IMR-90 (cell line): Measurements from ENCODE around the gene CACUL1. TPM values are rescaled to one million over a fixed set of nuclear protein-coding genes. Genes with fewer than 3 reads are reported as not detected.

Experiments
- ATAC-seq: fragments of 200-7000 bp; cut with Tn5 transposase; 2 replicates; pipeline ENCODE4 v1.9.1; 2020; ENCODE audit warnings: low read depth, mild to moderate bottlenecking, moderate library complexity
- BruUV-seq: library from RNA; stranded (reverse); fragments of 400-500 nt; replicated peaks from 2 replicates; lab custom pipeline; 2021; lab: Mats Ljungman, UMichigan
- CTCF ChIA-PET: fragments of 300-600 bp; formaldehyde crosslinking; extraction: SDS; loops from one replicate; lab custom pipeline; 2021; ENCODE audit warnings: antibody characterized with exemption; lab: Yijun Ruan, JAX
- POLR2A ChIA-PET: fragments of 300-600 bp; sonication (Branson Sonifier 250); formaldehyde crosslinking; loops from one replicate; lab custom pipeline; 2022; ENCODE audit warnings: antibody characterized with exemption; ENCODE audit not compliant: unreplicated experiment; lab: Charles Lee
- DNase-seq: peaks from one replicate; pipeline ENCODE4 v3.0.0; 2013
- H2AFZ ChIP-seq: replicated peaks from 2 replicates; pipeline ENCODE3; 2013; ENCODE audit warnings: low read length, mild to moderate bottlenecking; ENCODE audit not compliant: poor library complexity
- H2AK5ac ChIP-seq: 2 replicates; pipeline ENCODE4 v1.6.1; 2013; ENCODE audit warnings: low read depth, low read length, inconsistent platforms
- H2AK9ac ChIP-seq: replicated peaks from 2 replicates; pipeline ENCODE3; 2013; ENCODE audit warnings: mild to moderate bottlenecking, low read depth, low read length, moderate library complexity; ENCODE audit not compliant: poor library complexity
- H2BK120ac ChIP-seq: 2 replicates; pipeline ENCODE4 v1.6.1; 2013; ENCODE audit warnings: low read depth, low read length, inconsistent platforms
- H2BK15ac ChIP-seq: 3 replicates; pipeline ENCODE4 v1.6.1; 2013; ENCODE audit warnings: low read depth, low read length, inconsistent platforms
- H2BK20ac ChIP-seq: 2 replicates; pipeline ENCODE4 v1.6.1; 2013; ENCODE audit warnings: low read depth, mild to moderate bottlenecking, inconsistent platforms, low read length, moderate library complexity
- H2BK5ac ChIP-seq: 2 replicates; pipeline ENCODE4 v1.6.1; 2013; ENCODE audit warnings: mild to moderate bottlenecking, low read depth, low read length, inconsistent platforms; ENCODE audit not compliant: poor library complexity, severe bottlenecking
- H3K14ac ChIP-seq: replicated peaks from 2 replicates; pipeline ENCODE4 v1.6.1; 2013; ENCODE audit warnings: low read depth, low read length, inconsistent platforms
- H3K18ac ChIP-seq: 2 replicates; pipeline ENCODE4 v1.6.1; 2013; ENCODE audit warnings: low read depth, low read length, control low read depth
- H3K23ac ChIP-seq: 2 replicates; pipeline ENCODE4 v1.6.1; 2013; ENCODE audit warnings: low read depth, low read length, inconsistent platforms
- H3K27ac ChIP-seq: 2 replicates; pipeline ENCODE4 v1.5.1; 2013; ENCODE audit warnings: mild to moderate bottlenecking, control low read depth, low read length; ENCODE audit not compliant: insufficient read depth
- H3K27me3 ChIP-seq: 2 replicates; pipeline ENCODE4 v1.6.1; 2013; ENCODE audit warnings: low read length; ENCODE audit not compliant: control insufficient read depth, insufficient read depth
- H3K36me3 ChIP-seq: 2 replicates; pipeline ENCODE4 v1.6.1; 2013; ENCODE audit warnings: low read length, mixed read lengths; ENCODE audit not compliant: control insufficient read depth, insufficient read depth
- H3K4ac ChIP-seq: 2 replicates; pipeline ENCODE4 v1.6.1; 2013; ENCODE audit warnings: low read depth, low read length, inconsistent platforms
- H3K4me1 ChIP-seq: 2 replicates; pipeline ENCODE4 v1.6.1; 2013; ENCODE audit warnings: low read length, mixed read lengths; ENCODE audit not compliant: control insufficient read depth, insufficient read depth
- H3K4me2 ChIP-seq: 2 replicates; pipeline ENCODE4 v1.6.1; 2013; ENCODE audit warnings: low read depth, mild to moderate bottlenecking, control low read depth, low read length, moderate library complexity
- H3K4me3 ChIP-seq: 2 replicates; pipeline ENCODE4 v1.5.1; 2013; ENCODE audit warnings: low read depth, mild to moderate bottlenecking, control low read depth, low read length, moderate library complexity; ENCODE audit not compliant: insufficient read depth
- H3K56ac ChIP-seq: 2 replicates; pipeline ENCODE4 v1.6.1; 2013; ENCODE audit warnings: low read length, inconsistent platforms; ENCODE audit not compliant: insufficient read depth; ENCODE audit errors: extremely low read depth
- H3K79me1 ChIP-seq, 2 experiments: 2 replicates each; pipeline ENCODE4 v1.6.1; 2013; ENCODE audit warnings: low read length in 2 of 2, inconsistent platforms in 1 of 2, low read depth in 1 of 2
- H3K9ac ChIP-seq: 2 replicates; pipeline ENCODE4 v1.6.1; 2013; ENCODE audit warnings: low read depth, low read length, control low read depth
- H3K9me1 ChIP-seq: 2 replicates; pipeline ENCODE4 v1.6.1; 2013; ENCODE audit warnings: low read length, inconsistent platforms; ENCODE audit not compliant: insufficient read depth
- H3K9me3 ChIP-seq: 2 replicates; pipeline ENCODE4 v1.6.1; 2013; ENCODE audit warnings: low read length; ENCODE audit not compliant: control insufficient read depth, insufficient read depth
- H4K20me1 ChIP-seq: 2 replicates; pipeline ENCODE4 v1.6.1; 2013; ENCODE audit warnings: low read length, inconsistent platforms; ENCODE audit not compliant: insufficient read depth
- H4K5ac ChIP-seq: 2 replicates; pipeline ENCODE4 v1.6.1; 2013; ENCODE audit warnings: mild to moderate bottlenecking, low read depth, low read length, control low read depth
- H4K8ac ChIP-seq, 2 experiments: 2 replicates each; pipeline ENCODE4 v1.6.1; 2013; ENCODE audit warnings: low read depth in 2 of 2, low read length in 2 of 2, control low read depth in 1 of 2, inconsistent platforms in 1 of 2
- H4K91ac ChIP-seq: 2 replicates; pipeline ENCODE4 v1.6.1; 2013; ENCODE audit warnings: low read depth, low read length, inconsistent platforms; ENCODE audit not compliant: insufficient read depth
- BHLHE40 ChIP-seq: fragments of 150-350 bp; IDR thresholded peaks from 2 replicates; pipeline ENCODE4 v1.6.1; 2016; ENCODE audit warnings: mild to moderate bottlenecking, low read depth, low read length
- CEBPB ChIP-seq: IDR thresholded peaks from 2 replicates; pipeline ENCODE4 v1.6.1; 2012; ENCODE audit warnings: low read depth, low read length, improper control_type of control experiment
- CHD1 ChIP-seq: IDR thresholded peaks from 2 replicates; pipeline ENCODE4 v1.6.1; 2012; ENCODE audit warnings: low read depth, low read length, improper control_type of control experiment
- ELK1 ChIP-seq: fragments of 150-350 bp; IDR thresholded peaks from 2 replicates; pipeline ENCODE4 v1.6.1; 2016; ENCODE audit warnings: low read depth, mild to moderate bottlenecking, low read length, moderate library complexity, borderline replicate concordance
- FOS ChIP-seq: fragments of 150-350 bp; IDR thresholded peaks from 2 replicates; pipeline ENCODE4 v1.6.1; 2016; ENCODE audit warnings: low read depth, low read length
- POLR2A ChIP-seq: IDR thresholded peaks from 2 replicates; pipeline ENCODE4 v1.6.1; 2012; ENCODE audit warnings: mild to moderate bottlenecking, low read depth, low read length
- RAD21 ChIP-seq: IDR thresholded peaks from 2 replicates; pipeline ENCODE4 v1.6.1; 2012; ENCODE audit warnings: low read length, improper control_type of control experiment
- RCOR1 ChIP-seq: IDR thresholded peaks from 2 replicates; pipeline ENCODE4 v1.6.1; 2012; ENCODE audit warnings: mild to moderate bottlenecking, low read length, improper control_type of control experiment; ENCODE audit not compliant: insufficient replicate concordance
- RFX5 ChIP-seq: IDR thresholded peaks from 2 replicates; pipeline ENCODE4 v1.8.0; 2012; ENCODE audit warnings: low read depth, mild to moderate bottlenecking, low read length, moderate library complexity
- SMC3 ChIP-seq: fragments of 150-350 bp; IDR thresholded peaks from 2 replicates; pipeline ENCODE4 v1.6.1; 2016; ENCODE audit warnings: low read depth, mild to moderate bottlenecking, antibody characterized with exemption, low read length, moderate library complexity
- WGBS, 2 experiments: methylation state at CpG; one replicate each; pipeline versions ENCODE4 v1.1.5 to v1.1.7; 2013; ENCODE audit warnings: missing lambda C conversion rate in 2 of 2; ENCODE audit not compliant: insufficient read length in 1 of 2; ENCODE audit errors: extremely low coverage in 2 of 2; 5-methylcytosine and 5-hydroxymethylcytosine counted together
- dilution Hi-C: fragments of 300-500 bp; cut with HindIII; formaldehyde crosslinking; loops from one replicate; pipeline ENCODE4 v1.14.3; 2018; ENCODE audit warnings: low sequenced_read_pairs; ENCODE audit not compliant: unreplicated experiment
- in situ Hi-C: fragments of 300-500 bp; cut with MboI; formaldehyde crosslinking; loops from 3 replicates; pipeline ENCODE4 v1.14.3; 2019; ENCODE audit warnings: low sequenced_read_pairs, inconsistent platforms, mixed read lengths
- intact Hi-C: fragments of 100-400 bp; cut with micrococcal nuclease; formaldehyde crosslinking; loops from 2 replicates; pipeline ENCODE4 v1.10.0; 2022
- polyA plus RNA-seq, 3 experiments: library from polyadenylated mRNA; depleted of rRNA; stranded (reverse); fragments of >200 nt; gene quantifications; 2 replicates each; pipeline ENCODE4 v1.2.3, GENCODE V29; 2012; ENCODE audit warnings: low replicate concordance in 1 of 3
- total RNA-seq: library from RNA; depleted of rRNA; stranded (reverse); fragments of >200 nt; gene quantifications from 2 replicates; pipeline ENCODE4 v1.2.3, GENCODE V29; 2012
- TF ChIP-seq, protein P1 (sequence below): fragments of 150-350 bp; IDR thresholded peaks from 2 replicates; pipeline ENCODE4 v1.6.1; 2017; ENCODE audit warnings: mild to moderate bottlenecking, antibody characterized with exemption, low read length, low read depth
- TF ChIP-seq, protein P2 (sequence below): conservative IDR thresholded peaks from 2 replicates; pipeline ENCODE4 v1.5.1; 2012; ENCODE audit warnings: mild to moderate bottlenecking, low read depth, low read length, improper control_type of control experiment

CACUL1 gene
- total and polyA plus RNA-seq, 2 of the 4 experiments (the other 2 are of a cell fraction): 5.3 to 23.5 TPM

GRCh38 chr10:118799777-118800176 lies 45.0 kb upstream of the CACUL1 start:
- H3K9me1 ChIP-seq: no peaks in the 10 kb centered on the region
- no peak for TF ChIP-seq CHD1
- TF ChIP-seq, protein P1, sequence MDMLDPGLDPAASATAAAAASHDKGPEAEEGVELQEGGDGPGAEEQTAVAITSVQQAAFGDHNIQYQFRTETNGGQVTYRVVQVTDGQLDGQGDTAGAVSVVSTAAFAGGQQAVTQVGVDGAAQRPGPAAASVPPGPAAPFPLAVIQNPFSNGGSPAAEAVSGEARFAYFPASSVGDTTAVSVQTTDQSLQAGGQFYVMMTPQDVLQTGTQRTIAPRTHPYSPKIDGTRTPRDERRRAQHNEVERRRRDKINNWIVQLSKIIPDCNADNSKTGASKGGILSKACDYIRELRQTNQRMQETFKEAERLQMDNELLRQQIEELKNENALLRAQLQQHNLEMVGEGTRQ: no peak
- TF ChIP-seq FOS: no peak
- no peak for TF ChIP-seq CEBPB
- no peak for TF ChIP-seq SMC3
- no peak for TF ChIP-seq RFX5
- TF ChIP-seq POLR2A: no peak
- TF ChIP-seq RCOR1: no peak
- TF ChIP-seq RAD21: no peak
- TF ChIP-seq ELK1: no peak
- TF ChIP-seq, protein P2, sequence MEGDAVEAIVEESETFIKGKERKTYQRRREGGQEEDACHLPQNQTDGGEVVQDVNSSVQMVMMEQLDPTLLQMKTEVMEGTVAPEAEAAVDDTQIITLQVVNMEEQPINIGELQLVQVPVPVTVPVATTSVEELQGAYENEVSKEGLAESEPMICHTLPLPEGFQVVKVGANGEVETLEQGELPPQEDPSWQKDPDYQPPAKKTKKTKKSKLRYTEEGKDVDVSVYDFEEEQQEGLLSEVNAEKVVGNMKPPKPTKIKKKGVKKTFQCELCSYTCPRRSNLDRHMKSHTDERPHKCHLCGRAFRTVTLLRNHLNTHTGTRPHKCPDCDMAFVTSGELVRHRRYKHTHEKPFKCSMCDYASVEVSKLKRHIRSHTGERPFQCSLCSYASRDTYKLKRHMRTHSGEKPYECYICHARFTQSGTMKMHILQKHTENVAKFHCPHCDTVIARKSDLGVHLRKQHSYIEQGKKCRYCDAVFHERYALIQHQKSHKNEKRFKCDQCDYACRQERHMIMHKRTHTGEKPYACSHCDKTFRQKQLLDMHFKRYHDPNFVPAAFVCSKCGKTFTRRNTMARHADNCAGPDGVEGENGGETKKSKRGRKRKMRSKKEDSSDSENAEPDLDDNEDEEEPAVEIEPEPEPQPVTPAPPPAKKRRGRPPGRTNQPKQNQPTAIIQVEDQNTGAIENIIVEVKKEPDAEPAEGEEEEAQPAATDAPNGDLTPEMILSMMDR: no peak
- TF ChIP-seq BHLHE40: no peak
- H3K27me3 ChIP-seq: peaks cover 9% of the 10 kb centered on the region
- H2AK9ac ChIP-seq: no peak overlapping the region
- ChIA-PET CTCF (no interaction called here), POLR2A (no interaction called here)
- ATAC-seq (no peak), DNase-seq (peak; percentile 23)
- H2BK20ac ChIP-seq: no peak overlapping the region
- H2BK5ac ChIP-seq: no peak overlapping the region
- dilution Hi-C loops: no loop called here
- no peak overlapping the region for H3K27ac ChIP-seq
- H3K9me3 ChIP-seq: no peaks in the 10 kb centered on the region
- intact Hi-C loops: no loop called here
- H3K36me3 ChIP-seq: no peaks in the 10 kb centered on the region
- no peak overlapping the region for H2AFZ ChIP-seq
- no peak overlapping the region for H3K4me2 ChIP-seq
- H4K5ac ChIP-seq: no peak overlapping the region
- 38% methylated on average over 2 of the region's 3 CpGs; no CpG with 5 or more reads in 1 of the 2 experiments for WGBS, 2 experiments
- H3K4me3 ChIP-seq: no peak overlapping the region
- H3K56ac ChIP-seq: no peak overlapping the region
- H2BK15ac ChIP-seq: no peak overlapping the region
- in situ Hi-C loops: no loop called here
- no peaks in the 10 kb centered on the region for H4K20me1 ChIP-seq
- no peak overlapping the region for H4K91ac ChIP-seq
- no peak overlapping the region for H3K4ac ChIP-seq
- no peak overlapping the region for H4K8ac ChIP-seq
- H2AK5ac ChIP-seq: no peak overlapping the region
- H3K14ac ChIP-seq: no peak overlapping the region
- BruUV-seq: no TSS peak
- H3K4me1 ChIP-seq: no peaks in the 10 kb centered on the region
- no peak overlapping the region for H3K18ac ChIP-seq
- H3K79me1 ChIP-seq: no peaks in the 10 kb centered on the region
- H2BK120ac ChIP-seq: no peak overlapping the region
- no peak overlapping the region for H3K9ac ChIP-seq
- H3K23ac ChIP-seq: no peak overlapping the region
